ENCODE results near the gene OR5M11. TPM values are rescaled to one million over a fixed set of nuclear protein-coding genes. Genes with fewer than 3 reads are reported as not detected.

The OR5M11 gene
- total RNA-seq, 1 donor: not detected

Other genes with a start within 250 kb of the OR5M11 start
- gene OR8K3, start 228.1 kb downstream of the OR5M11 start, total RNA-seq: not detected
- gene OR8K1, start 197.2 kb downstream of the OR5M11 start, total RNA-seq: not detected
- not detected for gene OR8J1, start 189.0 kb downstream of the OR5M11 start, total RNA-seq
- gene OR8U1, start 167.6 kb downstream of the OR5M11 start, total RNA-seq: not detected
- gene OR5AL1, start 130.6 kb downstream of the OR5M11 start, total RNA-seq: not detected
- gene OR5M3, start 69.9 kb downstream of the OR5M11 start, total RNA-seq: not detected
- gene OR5M8, start 51.9 kb downstream of the OR5M11 start, total RNA-seq: not detected
- gene OR5M10, start 34.5 kb upstream of the OR5M11 start, total RNA-seq: not detected
- not detected for gene OR5M1, start 71.6 kb upstream of the OR5M11 start, total RNA-seq
- not detected for gene OR5AP2, start 99.2 kb upstream of the OR5M11 start, total RNA-seq
- not detected for gene OR5AR1, start 120.4 kb upstream of the OR5M11 start, total RNA-seq
- not detected for gene OR9G1, start 155.8 kb upstream of the OR5M11 start, total RNA-seq
- gene OR9G4, start 205.4 kb upstream of the OR5M11 start, total RNA-seq: not detected